CD4-positive, alpha-beta T cell (primary cell): ENCODE measurements around the gene PRKAB2. TPM values are rescaled to one million over a fixed set of nuclear protein-coding genes. Genes with fewer than 3 reads are reported as not detected.
"Not testable (repeated sequence)": the region's sequence is repeated elsewhere in the genome, so short reads cannot be mapped to it uniquely, and the experiment has no call there.

Experiments
- ATAC-seq: fragments of 200-7000 bp; cut with Tn5 transposase; one replicate; pipeline ENCODE4 v1.10.0; 2022; ENCODE audit warnings: mild to moderate bottlenecking; ENCODE audit not compliant: poor library complexity
- CTCF ChIA-PET: fragments of 350-600 bp; sonication (Branson Sonifier 250); formaldehyde crosslinking; loops from one replicate; lab custom pipeline; 2021; ENCODE audit warnings: antibody characterized with exemption, inconsistent platforms; lab: Charles Lee
- POLR2A ChIA-PET: fragments of 350-600 bp; sonication (Branson Sonifier 250); formaldehyde crosslinking; loops from one replicate; lab custom pipeline; 2021; ENCODE audit warnings: antibody characterized with exemption, inconsistent platforms; lab: Charles Lee
- DNase-seq, 14 experiments: peaks; one replicate each; pipeline ENCODE4 v3.0.0-alpha.2; 2013 to 2020; ENCODE audit warnings: mixed read lengths in 2 of 14
- H3K27ac ChIP-seq, 2 donors: one replicate each; pipeline versions ENCODE4 v1.5.1 to v1.7.0; 2013; ENCODE audit warnings: low read length in 2 of 2, low read depth in 1 of 2, mild to moderate bottlenecking in 1 of 2
- H3K27me3 ChIP-seq, 2 experiments: 1 replicate in 1 of 2; 2 replicates in 1 of 2; pipeline versions ENCODE4 v1.6.1 to v1.7.0; 2013; ENCODE audit warnings: low read length in 2 of 2, control low read depth in 1 of 2, mild to moderate bottlenecking in 1 of 2, moderate library complexity in 1 of 2; ENCODE audit not compliant: insufficient read depth in 2 of 2, control insufficient read depth in 1 of 2
- H3K36me3 ChIP-seq: one replicate; pipeline ENCODE4 v1.6.1; 2013; ENCODE audit warnings: low read length, control low read depth; ENCODE audit not compliant: insufficient read depth
- H3K4me1 ChIP-seq: one replicate; pipeline ENCODE4 v1.6.1; 2013; ENCODE audit warnings: low read length, control low read depth; ENCODE audit not compliant: insufficient read depth
- H3K4me3 ChIP-seq: one replicate; pipeline ENCODE4 v1.5.1; 2013; ENCODE audit warnings: mild to moderate bottlenecking, low read length, moderate library complexity
- H3K9me3 ChIP-seq, 2 experiments: 1 replicate in 1 of 2; 2 replicates in 1 of 2; pipeline versions ENCODE4 v1.6.1 to v1.7.0; 2013; ENCODE audit warnings: low read length in 2 of 2, mild to moderate bottlenecking in 2 of 2, control low read depth in 1 of 2, moderate library complexity in 1 of 2; ENCODE audit not compliant: control insufficient read depth in 1 of 2, insufficient read depth in 1 of 2
- H3K27ac Mint-ChIP-seq: one replicate; pipeline ENCODE4 v1.8.0; 2020; ENCODE audit warnings: mixed read lengths
- H3K27me3 Mint-ChIP-seq: one replicate; pipeline ENCODE4 v1.8.0; 2021; ENCODE audit warnings: mixed read lengths
- H3K36me3 Mint-ChIP-seq: one replicate; pipeline ENCODE4 v1.8.0; 2021; ENCODE audit warnings: low read depth, mixed read lengths
- H3K4me1 Mint-ChIP-seq: one replicate; pipeline ENCODE4 v1.8.0; 2021; ENCODE audit warnings: low read depth, mixed read lengths
- H3K4me3 Mint-ChIP-seq: one replicate; pipeline ENCODE4 v1.8.0; 2020; ENCODE audit warnings: mild to moderate bottlenecking, mixed read lengths
- H3K9me3 Mint-ChIP-seq: one replicate; pipeline ENCODE4 v1.8.0; 2020; ENCODE audit warnings: mixed read lengths
- CTCF ChIP-seq: fragments of 200-600 bp; IDR thresholded peaks from one replicate; pipeline ENCODE4 v1.8.0; 2022; ENCODE audit warnings: antibody characterized with exemption, mild to moderate bottlenecking
- intact Hi-C, 2 experiments: fragments of 100-400 bp; cut with DNase I in 1 of 2; cut with micrococcal nuclease in 1 of 2; formaldehyde crosslinking; loops; one replicate each; pipeline versions ENCODE4 v1.15.1 to v1.9.0; 2023 to 2025; cut with DNase I, micrococcal nuclease
- total RNA-seq, 174 experiments: library from RNA in 2 of 174; stranded (reverse) in 2 of 174; gene quantifications; one replicate each; pipeline ENCODE4 v1.2.3 and lab custom pipeline; 2021 to 2026

Gene PRKAB2
- total RNA-seq, 2 experiments from 2014 or later, result 7.4 to 9.6 TPM

- Histone ChIP-seq H3K4me1 (peaks cover 18% of the 10 kb centered on the region), H3K27ac (no peak overlapping the region), H3K9me3 (no peaks in the 10 kb centered on the region), H3K4me3 (no peak overlapping the region), H3K36me3 (peaks cover 33% of the 10 kb centered on the region), H3K27me3 (no peaks in the 10 kb centered on the region)
- ChIA-PET POLR2A (no interaction called here), CTCF (interaction anchor here (4.1 kb wide), 1 partner anchor 75 kb away, joined by 31 read pairs; the partner anchor contains the start of gene CHD1L)
- Mint-ChIP-seq H3K36me3 (peaks cover 69% of the 10 kb centered on the region), H3K9me3 (no peaks in the 10 kb centered on the region), H3K27me3 (no peaks in the 10 kb centered on the region), H3K4me3 (no peak overlapping the region), H3K27ac (no peak overlapping the region), H3K4me1 (peaks cover 35% of the 10 kb centered on the region)
- no peak for DNase-seq
- ATAC-seq, result no peak
- intact Hi-C loops, result no loop called here
- no peak for TF ChIP-seq CTCF
These were observed 4.9 kb downstream of the PRKAB2 start for GRCh38 chr1:147167365-147167764.

- ATAC-seq (no peak), DNase-seq (no peak)
- H3K27ac Mint-ChIP-seq, result no peak overlapping the region
- H3K27me3 ChIP-seq, result no peaks in the 10 kb centered on the region
- H3K4me1 Mint-ChIP-seq, result peaks cover under 1% of the 10 kb centered on the region
- no peak for TF ChIP-seq CTCF
- peaks cover 74% of the 10 kb centered on the region for H3K36me3 ChIP-seq
- no peaks in the 10 kb centered on the region for H3K27me3 Mint-ChIP-seq
- no peaks in the 10 kb centered on the region for H3K9me3 ChIP-seq
- POLR2A ChIA-PET, result interaction anchor here (1.5 kb wide), 1 partner anchor 9 kb away, joined by 4 read pairs; the partner anchor contains the start of gene PRKAB2
- H3K9me3 Mint-ChIP-seq, result no peaks in the 10 kb centered on the region
- H3K4me3 ChIP-seq, result no peak overlapping the region
- H3K4me3 Mint-ChIP-seq, result no peak overlapping the region
- H3K36me3 Mint-ChIP-seq, result peaks cover 100% of the 10 kb centered on the region
- CTCF ChIA-PET, result interaction anchor here (1.5 kb wide), 1 partner anchor 9 kb away, joined by 3 read pairs; the partner anchor contains the start of gene PRKAB2
- no peaks in the 10 kb centered on the region for H3K4me1 ChIP-seq
- intact Hi-C loops, result no loop called here
- no peak overlapping the region for H3K27ac ChIP-seq
These were observed 9.3 kb downstream of the PRKAB2 start for GRCh38 chr1:147163019-147163418.

DNA sequence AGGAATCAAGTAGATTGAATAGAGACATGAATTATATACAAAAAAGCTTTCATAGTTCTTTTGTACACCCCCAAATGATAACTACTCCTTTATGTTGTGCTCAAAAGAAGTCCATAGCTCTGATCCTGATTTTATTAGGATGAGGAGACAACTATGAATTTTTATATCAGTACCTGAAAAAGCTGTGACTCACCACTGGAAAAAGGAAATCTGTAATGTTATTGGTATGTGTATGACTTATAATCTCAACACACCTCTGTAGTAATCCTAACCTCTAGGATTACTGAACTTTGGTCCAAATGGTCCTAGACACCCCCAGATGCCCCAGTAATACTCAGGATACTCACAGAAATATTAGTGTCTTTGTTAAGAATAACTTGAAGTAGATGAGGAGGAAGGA lies 10.2 kb downstream of the PRKAB2 start:
- Mint-ChIP-seq H3K9me3 (no peaks in the 10 kb centered on the region), H3K4me1 (no peaks in the 10 kb centered on the region), H3K27ac (no peak overlapping the region), H3K36me3 (peaks cover 100% of the 10 kb centered on the region), H3K4me3 (no peak overlapping the region), H3K27me3 (no peaks in the 10 kb centered on the region)
- intact Hi-C loops, result no loop called here
- DNase-seq (no peak), ATAC-seq (no peak)
- peaks cover 77% of the 10 kb centered on the region for H3K36me3 ChIP-seq
- no peaks in the 10 kb centered on the region for H3K27me3 ChIP-seq
- no peaks in the 10 kb centered on the region for H3K4me1 ChIP-seq
- TF ChIP-seq CTCF, result no peak
- no peaks in the 10 kb centered on the region for H3K9me3 ChIP-seq
- CTCF ChIA-PET, result interaction anchor here (1.5 to 2.3 kb wide), 2 partner anchors 10 to 80 kb away, joined by 3 to 10 read pairs; partner anchors contain the start of genes CHD1L and PRKAB2
- H3K4me3 ChIP-seq, result no peak overlapping the region
- POLR2A ChIA-PET, result interaction anchor here (1.5 kb wide), 1 partner anchor 10 kb away, joined by 4 read pairs; the partner anchor contains the start of gene PRKAB2
- no peak overlapping the region for H3K27ac ChIP-seq

DNA sequence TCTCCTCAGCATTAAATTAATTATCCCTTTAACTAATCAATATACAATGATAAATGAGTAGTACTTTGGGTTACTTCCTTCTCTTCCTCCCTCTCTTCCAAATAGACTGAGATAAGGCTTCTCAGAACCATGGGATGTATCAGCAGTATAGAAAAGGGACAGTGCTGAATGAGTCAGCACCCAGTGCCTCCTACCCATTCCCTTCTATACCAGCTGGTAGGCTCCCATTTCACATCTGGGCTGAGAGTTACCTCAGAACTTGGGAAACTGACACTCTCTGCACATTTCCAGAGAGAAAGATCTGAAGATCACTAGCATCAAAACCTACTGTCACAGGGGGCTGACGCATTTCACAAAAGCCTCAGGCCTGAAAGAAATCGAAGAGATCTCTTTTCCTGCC lies 15.2 kb downstream of the PRKAB2 start:
- H3K27ac Mint-ChIP-seq, H3K9me3 Mint-ChIP-seq, H3K27me3 ChIP-seq, H3K27ac ChIP-seq, ATAC-seq, DNase-seq, H3K4me1 Mint-ChIP-seq, intact Hi-C loops, H3K27me3 Mint-ChIP-seq, H3K4me1 ChIP-seq, CTCF ChIA-PET, H3K9me3 ChIP-seq, H3K4me3 ChIP-seq, H3K4me3 Mint-ChIP-seq: not testable (repeated sequence)
- H3K36me3 Mint-ChIP-seq, result peaks cover 79% of the 10 kb centered on the region
- peaks cover 64% of the 10 kb centered on the region for H3K36me3 ChIP-seq
- POLR2A ChIA-PET, result interaction anchor here (0.7 kb wide), 1 partner anchor 85 kb away, joined by 3 read pairs; no protein-coding TSS in a partner anchor
